Gastroesophageal sphincter (tissue), 4 donors: ENCODE results near the gene ORC6. TPM values are rescaled to one million over a fixed set of nuclear protein-coding genes. Genes with fewer than 3 reads are reported as not detected.

Experiments used
- ATAC-seq: fragments of 150-250 bp; one replicate; pipeline ENCODE4 v1.9.1; 2016; ENCODE audit warnings: mild to moderate bottlenecking, moderate library complexity
- H3K27ac ChIP-seq, 4 donors: fragments of 200-600 bp; sonication (generic) in 3 of 4; 1 replicate in 3 of 4; 2 replicates in 1 of 4; pipeline ENCODE4 v1.5.1; 2016 to 2019
- H3K27me3 ChIP-seq: fragments of 200-600 bp; sonication (generic); one replicate; pipeline ENCODE4 v1.5.1; 2019
- H3K36me3 ChIP-seq, 2 donors: fragments of 200-600 bp; sonication (generic); one replicate each; pipeline ENCODE4 v1.5.1; 2019; ENCODE audit warnings: control low read depth in 1 of 2
- H3K4me1 ChIP-seq, 3 donors: fragments of 200-600 bp; sonication (generic); 1 replicate in 2 of 3; 2 replicates in 1 of 3; pipeline ENCODE4 v1.5.1; 2016 to 2019; ENCODE audit warnings: control low read depth in 2 of 3
- H3K4me3 ChIP-seq, 2 donors: fragments of 200-600 bp; sonication (generic); one replicate each; pipeline ENCODE4 v1.5.1; 2019; ENCODE audit warnings: mild to moderate bottlenecking in 1 of 2, moderate library complexity in 1 of 2
- H3K9me3 ChIP-seq, 3 donors: fragments of 200-600 bp; sonication (generic); one replicate each; pipeline ENCODE4 v1.5.1; 2017 to 2019; ENCODE audit warnings: control low read depth in 2 of 3
- CTCF ChIP-seq, 4 experiments: fragments of 200-600 bp in 2 of 4; fragments of 450-650 bp in 2 of 4; sonication (generic) in 1 of 4; IDR thresholded peaks; one replicate each; pipeline ENCODE4 v1.5.1; 2017 to 2019; ENCODE audit warnings: antibody characterized with exemption in 4 of 4, mild to moderate bottlenecking in 2 of 4, moderate library complexity in 2 of 4
- EP300 ChIP-seq: sonication (generic); formaldehyde crosslinking; IDR thresholded peaks from one replicate; pipeline ENCODE4 v1.6.1; 2017; ENCODE audit warnings: antibody characterized with exemption, mild to moderate bottlenecking
- POLR2A ChIP-seq, 2 donors: fragments of 450-650 bp; IDR thresholded peaks; one replicate each; pipeline ENCODE4 v1.6.1; 2017; ENCODE audit warnings: antibody characterized with exemption in 2 of 2, mild to moderate bottlenecking in 2 of 2, moderate library complexity in 1 of 2
- POLR2AphosphoS5 ChIP-seq: sonication (generic); formaldehyde crosslinking; IDR thresholded peaks from one replicate; pipeline ENCODE4 v1.6.1; 2017; ENCODE audit warnings: antibody characterized with exemption
- WGBS, 2 donors: methylation state at CpG; one replicate each; pipeline ENCODE4 v1.1.5; 2018; ENCODE audit warnings: low coverage in 1 of 2; 5-methylcytosine and 5-hydroxymethylcytosine counted together
- total RNA-seq, 4 donors: library from RNA; depleted of rRNA; stranded (reverse); fragments of >200 nt; gene quantifications; one replicate each; pipeline ENCODE4 v1.1.0, GENCODE V29; 2016

The ORC6 gene
- total RNA-seq, 4 donors from 2014 or later: 0.62 to 2.2 (median 1.2) TPM

- TF ChIP-seq CTCF (IDR thresholded peaks at IDR 0.05): no peak
- TF ChIP-seq POLR2AphosphoS5: no peak
- no peak for TF ChIP-seq EP300
- no peak for TF ChIP-seq POLR2A (IDR thresholded peaks at IDR 0.05)
- no peak overlapping the region for H3K4me3 ChIP-seq
- no peaks in the 10 kb centered on the region for H3K36me3 ChIP-seq
- H3K4me1 ChIP-seq: peaks cover 0 to 9% (median 0%) of the 10 kb centered on the region in 3 donors
- H3K27ac ChIP-seq: no peak overlapping the region
- no peaks in the 10 kb centered on the region for H3K27me3 ChIP-seq
- ATAC-seq: no peak
- 47 to 51% methylated on average over 3 of the region's 3 CpGs for WGBS, 2 donors
- H3K9me3 ChIP-seq: no peaks in the 10 kb centered on the region
Measured at GRCh38 chr16:46713634-46714033, 24.2 kb downstream of the ORC6 start.

GRCh38 chr16:46714797-46715591, 25.5 kb downstream of the ORC6 start:
- WGBS, 2 donors: 89 to 92% methylated on average over 5 to 6 of the region's 7 CpGs
- no peak for ATAC-seq
- Histone ChIP-seq H3K4me1 (no peaks in the 10 kb centered on the region), H3K27ac (no peak overlapping the region), H3K36me3 (no peaks in the 10 kb centered on the region), H3K4me3 (no peak overlapping the region), H3K27me3 (no peaks in the 10 kb centered on the region), H3K9me3 (no peaks in the 10 kb centered on the region)
- no peak for TF ChIP-seq CTCF (IDR thresholded peaks at IDR 0.05)
- TF ChIP-seq POLR2A (IDR thresholded peaks at IDR 0.05): no peak
- TF ChIP-seq POLR2AphosphoS5: no peak
- TF ChIP-seq EP300: no peak

GRCh38 chr16:46715769-46716305, 26.4 kb downstream of the ORC6 start:
- ATAC-seq: no peak
- H3K4me3 ChIP-seq: no peak overlapping the region
- no peak for TF ChIP-seq POLR2A (IDR thresholded peaks at IDR 0.05)
- no peak for TF ChIP-seq CTCF (IDR thresholded peaks at IDR 0.05)
- TF ChIP-seq EP300: no peak
- TF ChIP-seq POLR2AphosphoS5: no peak
- H3K27ac ChIP-seq: no peak overlapping the region
- H3K36me3 ChIP-seq: no peaks in the 10 kb centered on the region
- no peaks in the 10 kb centered on the region for H3K9me3 ChIP-seq
- WGBS, 2 donors: 59% methylated on average over 4 of the region's 6 CpGs; no CpG with 5 or more reads in 1 of the 2 donors
- no peaks in the 10 kb centered on the region for H3K4me1 ChIP-seq
- H3K27me3 ChIP-seq: no peaks in the 10 kb centered on the region

GRCh38 chr16:46717692-46718091, 28.2 kb downstream of the ORC6 start:
- H3K27me3 ChIP-seq: no peaks in the 10 kb centered on the region
- no peaks in the 10 kb centered on the region for H3K9me3 ChIP-seq
- no peak overlapping the region for H3K4me3 ChIP-seq
- H3K27ac ChIP-seq: no peak overlapping the region
- TF ChIP-seq EP300 (no peak), POLR2A (IDR thresholded peaks at IDR 0.05) (no peak), POLR2AphosphoS5 (no peak), CTCF (IDR thresholded peaks at IDR 0.05) (no peak)
- H3K36me3 ChIP-seq: no peaks in the 10 kb centered on the region
- H3K4me1 ChIP-seq: no peaks in the 10 kb centered on the region
- WGBS, 2 donors: 60 to 80% methylated on average over 1 of the region's 2 CpGs
- ATAC-seq: no peak

- no peaks in the 10 kb centered on the region for H3K9me3 ChIP-seq
- ATAC-seq: no peak
- H3K36me3 ChIP-seq: no peaks in the 10 kb centered on the region
- no peaks in the 10 kb centered on the region for H3K27me3 ChIP-seq
- TF ChIP-seq CTCF (IDR thresholded peaks at IDR 0.05) (no peak), EP300 (no peak), POLR2A (IDR thresholded peaks at IDR 0.05) (no peak), POLR2AphosphoS5 (no peak)
- no peak overlapping the region for H3K4me3 ChIP-seq
- no peaks in the 10 kb centered on the region for H3K4me1 ChIP-seq
- no peak overlapping the region for H3K27ac ChIP-seq
- WGBS, 2 donors: 71 to 78% methylated on average over 1 to 4 of the region's 8 CpGs
Measured at GRCh38 chr16:46718214-46718613, 28.8 kb downstream of the ORC6 start.
